IPS-18a (cell line): ENCODE measurements around the gene ALOXE3.
A peak's percentile ranks its signal among the peaks of the same experiment; 100 is the strongest.

Experiments
- H3K27ac ChIP-seq: one replicate; pipeline ENCODE4 v1.5.1; 2013; ENCODE audit warnings: low read length
- H3K27me3 ChIP-seq: one replicate; pipeline ENCODE4 v1.6.1; 2013; ENCODE audit warnings: mild to moderate bottlenecking, low read length; ENCODE audit not compliant: control insufficient read depth, insufficient read depth
- H3K36me3 ChIP-seq: one replicate; pipeline ENCODE4 v1.6.1; 2013; ENCODE audit warnings: low read depth, low read length; ENCODE audit not compliant: control insufficient read depth
- H3K4me1 ChIP-seq: one replicate; pipeline ENCODE4 v1.6.1; 2013; ENCODE audit warnings: low read depth, low read length; ENCODE audit not compliant: control insufficient read depth
- H3K4me3 ChIP-seq: one replicate; pipeline ENCODE4 v1.5.1; 2013; ENCODE audit warnings: low read length
- H3K9ac ChIP-seq: one replicate; pipeline ENCODE4 v1.6.1; 2013; ENCODE audit warnings: mild to moderate bottlenecking, low read length, moderate library complexity
- H3K9me3 ChIP-seq: one replicate; pipeline ENCODE4 v1.6.1; 2013; ENCODE audit warnings: low read depth, low read length; ENCODE audit not compliant: control insufficient read depth

Gene ALOXE3

GRCh38 chr17:8144401-8145231 lies 26.3 kb upstream of the ALOXE3 start:
- H3K4me3 ChIP-seq = no peak overlapping the region
- H3K9me3 ChIP-seq = no peaks in the 10 kb centered on the region
- H3K36me3 ChIP-seq = peaks cover 60% of the 10 kb centered on the region
- no peak overlapping the region for H3K27ac ChIP-seq
- no peak overlapping the region for H3K9ac ChIP-seq
- H3K4me1 ChIP-seq = no peaks in the 10 kb centered on the region
- no peaks in the 10 kb centered on the region for H3K27me3 ChIP-seq

DNA sequence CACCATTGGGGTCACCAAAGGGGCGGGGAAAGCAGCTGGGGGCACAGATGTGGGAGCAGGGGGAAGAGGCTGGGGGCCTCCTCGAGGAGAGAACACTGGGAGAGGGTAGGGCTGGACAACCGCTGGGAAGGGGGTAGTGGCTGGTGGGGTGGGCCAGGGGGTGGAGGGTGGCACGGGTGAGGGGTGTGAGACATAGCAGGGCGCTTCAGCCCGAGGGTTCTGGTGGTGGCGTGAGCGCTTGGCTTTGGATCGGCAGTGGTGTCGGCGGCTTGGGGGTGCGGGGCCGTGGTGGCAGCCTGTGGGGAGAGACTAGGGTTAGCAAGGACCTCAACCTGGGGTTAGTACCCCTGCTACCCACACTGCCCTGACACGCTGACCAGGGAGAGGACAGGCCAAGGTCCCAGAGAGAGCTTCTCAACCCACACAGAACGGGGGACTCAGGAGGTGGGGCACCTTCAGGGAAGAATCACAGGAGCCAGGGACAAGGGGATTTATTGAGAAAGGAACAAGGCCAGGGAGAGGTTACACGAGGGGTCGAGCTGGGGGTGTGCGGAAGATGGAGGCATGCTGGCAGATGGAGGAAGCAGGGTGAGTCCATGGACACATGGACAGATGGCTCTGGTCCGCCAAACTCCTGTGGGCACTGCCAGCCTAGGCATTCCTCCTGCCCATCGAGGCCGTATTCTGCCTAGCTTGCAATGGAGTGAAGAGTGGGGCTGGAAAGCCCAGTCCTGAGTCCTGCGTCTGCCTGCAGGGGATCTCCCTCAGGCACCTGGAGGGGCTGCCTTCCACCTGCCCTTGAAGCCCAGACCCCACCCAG lies 25.5 kb upstream of the ALOXE3 start:
- H3K36me3 ChIP-seq = peaks cover 55% of the 10 kb centered on the region

DNA sequence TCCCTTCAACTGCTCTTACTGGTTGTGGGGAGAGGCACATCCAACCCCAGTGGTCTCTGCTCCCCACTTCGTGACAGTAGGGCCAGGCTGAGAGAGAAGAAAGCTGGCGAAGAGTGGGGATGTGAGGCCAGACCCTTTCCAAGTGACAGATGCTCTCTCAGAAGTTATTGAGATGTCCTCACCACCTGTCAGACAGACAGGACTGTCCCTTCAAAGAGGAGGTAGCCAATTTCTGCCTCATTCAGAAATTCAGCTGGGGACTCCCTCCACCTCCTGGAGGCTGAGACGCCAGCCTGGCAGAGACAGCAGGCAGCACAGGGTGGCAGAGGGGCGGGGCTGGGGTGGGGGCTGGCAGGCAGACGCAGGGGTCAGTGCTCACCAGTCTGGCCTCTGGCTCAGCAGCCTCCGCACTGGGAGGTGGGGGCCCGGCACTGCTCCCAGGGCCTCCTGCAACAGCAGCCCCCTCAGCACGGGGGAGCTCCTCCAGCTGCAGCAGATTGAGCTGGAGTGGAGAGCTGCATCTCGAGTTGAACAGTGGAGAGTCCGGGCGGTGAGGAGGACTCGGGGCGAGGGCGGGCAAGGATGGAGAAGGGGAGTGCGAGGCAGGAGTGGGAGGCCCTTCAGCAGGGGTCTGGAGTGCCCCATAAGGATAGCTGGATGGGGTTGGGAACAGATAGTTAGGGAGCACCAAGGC lies 24.7 kb upstream of the ALOXE3 start:
- no peak overlapping the region for H3K27ac ChIP-seq
- peaks cover 1% of the 10 kb centered on the region for H3K27me3 ChIP-seq
- no peaks in the 10 kb centered on the region for H3K4me1 ChIP-seq
- no peak overlapping the region for H3K4me3 ChIP-seq
- H3K9ac ChIP-seq = no peak overlapping the region
- H3K36me3 ChIP-seq = peaks cover 50% of the 10 kb centered on the region
- no peaks in the 10 kb centered on the region for H3K9me3 ChIP-seq

More for the DNA sequence above, 25.5 kb upstream of the ALOXE3 start:
- H3K9ac ChIP-seq = no peak overlapping the region
- no peaks in the 10 kb centered on the region for H3K4me1 ChIP-seq
- no peak overlapping the region for H3K27ac ChIP-seq
- H3K9me3 ChIP-seq = no peaks in the 10 kb centered on the region
- no peaks in the 10 kb centered on the region for H3K27me3 ChIP-seq
- H3K4me3 ChIP-seq = no peak overlapping the region

DNA sequence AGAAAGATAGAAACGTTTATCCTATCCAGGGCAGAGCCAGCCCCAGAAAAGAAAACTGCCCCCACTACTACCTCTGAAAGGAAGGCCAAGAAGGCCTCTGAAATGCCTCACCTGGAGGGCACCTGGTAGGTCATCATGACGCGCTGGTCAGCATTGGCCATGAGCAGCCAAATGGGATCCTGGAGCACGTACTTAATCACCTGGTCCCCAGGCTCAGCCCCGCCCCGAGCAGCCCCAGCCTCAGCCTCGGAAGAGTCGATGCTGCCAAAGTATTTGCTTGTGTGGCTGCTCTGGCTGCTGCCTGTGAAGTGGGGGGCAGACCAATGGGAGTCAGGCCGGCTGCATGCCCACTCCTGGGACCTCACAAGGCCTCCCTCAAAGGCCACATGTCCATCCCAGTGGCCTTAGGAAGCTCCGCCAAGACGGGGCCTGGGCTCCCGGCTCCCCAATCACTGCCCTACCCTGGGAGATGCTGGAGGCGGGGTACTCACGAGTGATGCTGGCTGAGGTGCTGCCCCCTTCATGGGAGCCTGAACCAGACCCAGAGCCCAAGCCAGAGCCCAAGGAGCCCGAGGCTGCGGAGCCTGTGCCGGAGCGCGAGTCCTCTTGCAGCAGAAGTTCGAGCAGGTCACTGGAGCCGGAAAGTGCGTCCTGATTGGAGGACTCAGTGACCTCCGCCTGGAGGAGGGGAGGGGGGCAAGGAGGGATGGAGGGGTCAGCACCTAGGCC lies 24.0 kb upstream of the ALOXE3 start:
- peaks cover 43% of the 10 kb centered on the region for H3K36me3 ChIP-seq
- peaks cover 8% of the 10 kb centered on the region for H3K27me3 ChIP-seq
- no peaks in the 10 kb centered on the region for H3K9me3 ChIP-seq
- H3K4me1 ChIP-seq = no peaks in the 10 kb centered on the region
- H3K27ac ChIP-seq = no peak overlapping the region
- no peak overlapping the region for H3K4me3 ChIP-seq
- H3K9ac ChIP-seq = no peak overlapping the region

- no peaks in the 10 kb centered on the region for H3K4me1 ChIP-seq
- H3K27ac ChIP-seq = no peak overlapping the region
- H3K36me3 ChIP-seq = peaks cover 37% of the 10 kb centered on the region
- no peaks in the 10 kb centered on the region for H3K9me3 ChIP-seq
- H3K9ac ChIP-seq = no peak overlapping the region
- peaks cover 14% of the 10 kb centered on the region for H3K27me3 ChIP-seq
- H3K4me3 ChIP-seq = no peak overlapping the region
Observed at GRCh38 chr17:8141741-8142140, 23.4 kb upstream of the ALOXE3 start.

DNA sequence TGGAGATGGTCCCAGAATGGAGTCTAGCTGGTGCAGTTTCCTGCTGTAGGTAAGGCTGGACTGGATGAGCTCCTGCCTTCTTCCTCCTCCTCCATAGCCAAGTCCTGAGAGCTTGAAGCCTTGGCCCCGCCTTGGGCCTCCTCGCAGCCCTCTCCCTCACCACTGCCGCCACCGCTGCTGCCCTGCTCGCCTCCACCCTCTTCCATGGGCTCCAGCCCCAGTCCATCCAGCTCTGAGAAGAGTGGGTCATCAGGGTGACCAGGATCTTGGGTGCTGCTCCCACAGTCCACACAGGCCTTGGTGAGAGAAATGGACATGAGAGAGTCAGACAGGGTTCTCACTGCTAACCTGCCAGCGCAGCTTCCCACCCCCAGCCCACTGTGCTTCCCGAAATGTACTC lies 22.7 kb upstream of the ALOXE3 start:
- H3K9me3 ChIP-seq = no peaks in the 10 kb centered on the region
- peaks cover 14% of the 10 kb centered on the region for H3K27me3 ChIP-seq
- H3K4me3 ChIP-seq = no peak overlapping the region
- no peak overlapping the region for H3K9ac ChIP-seq
- H3K4me1 ChIP-seq = no peaks in the 10 kb centered on the region
- peaks cover 30% of the 10 kb centered on the region for H3K36me3 ChIP-seq
- H3K27ac ChIP-seq = no peak overlapping the region

- no peak overlapping the region for H3K9ac ChIP-seq
- peaks cover 14% of the 10 kb centered on the region for H3K27me3 ChIP-seq
- no peak overlapping the region for H3K4me3 ChIP-seq
- no peaks in the 10 kb centered on the region for H3K4me1 ChIP-seq
- H3K27ac ChIP-seq = no peak overlapping the region
- H3K36me3 ChIP-seq = peaks cover 24% of the 10 kb centered on the region
- no peaks in the 10 kb centered on the region for H3K9me3 ChIP-seq
Observed at GRCh38 chr17:8140065-8141029, 22.0 kb upstream of the ALOXE3 start.

DNA sequence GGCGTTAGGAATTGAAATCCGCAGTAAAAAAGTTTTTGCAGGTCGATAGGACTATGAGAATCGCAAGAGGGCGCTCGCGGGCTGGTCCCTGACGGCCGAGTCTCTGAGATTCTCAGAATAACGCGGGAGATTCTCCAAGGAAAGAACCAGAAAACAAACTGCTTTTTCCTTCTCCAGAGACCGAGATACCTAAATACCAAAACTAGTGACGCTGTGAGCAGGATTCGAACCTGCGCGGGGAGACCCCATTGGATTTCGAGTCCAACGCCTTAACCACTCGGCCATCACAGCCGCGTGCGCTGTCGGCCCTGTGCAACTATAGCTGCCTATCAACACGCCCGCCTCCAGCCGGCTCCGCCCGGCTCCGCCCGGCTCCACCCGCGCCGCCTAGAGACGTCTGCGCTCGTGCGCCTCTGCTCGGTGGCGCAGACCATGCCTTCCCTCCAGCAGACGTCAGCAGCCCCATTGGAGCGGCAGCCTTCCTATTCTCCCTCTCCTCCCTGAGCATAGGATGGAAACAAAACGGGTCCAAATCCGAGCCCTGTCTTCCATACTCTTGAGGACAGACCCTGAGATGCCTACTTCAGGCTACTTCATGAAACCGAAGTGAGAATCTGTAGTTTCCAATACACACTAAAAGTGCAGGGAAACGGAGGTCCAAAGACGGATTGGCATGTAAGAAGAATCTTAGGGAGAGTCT lies 20.5 kb upstream of the ALOXE3 start:
- Histone ChIP-seq H3K9ac (peak overlapping the region; percentile 80), H3K36me3 (peaks cover 16% of the 10 kb centered on the region), H3K9me3 (no peaks in the 10 kb centered on the region), H3K27ac (peak overlapping the region; percentile 69), H3K4me1 (no peaks in the 10 kb centered on the region), H3K27me3 (peaks cover 14% of the 10 kb centered on the region), H3K4me3 (peak overlapping the region; percentile 96)

- Histone ChIP-seq H3K9ac (peak overlapping the region; percentile 64), H3K27me3 (peaks cover 14% of the 10 kb centered on the region), H3K4me3 (peak overlapping the region; percentile 96), H3K4me1 (no peaks in the 10 kb centered on the region), H3K36me3 (peaks cover 16% of the 10 kb centered on the region), H3K9me3 (no peaks in the 10 kb centered on the region), H3K27ac (no peak overlapping the region)
Observed at GRCh38 chr17:8138374-8138671, 20.0 kb upstream of the ALOXE3 start.
